Activated T-helper 2 cell treated with anti-CD3 and anti-CD28 coated beads, Interferon-gamma antibody, Interleukin-2, Interleukin-4, amounts not matched to agents 10 μg/mL and 5 μg/mL and 100 μg/mL, durations not matched to agents 14 hours and 24 hours and 36 hours (primary cell): Measurements from ENCODE around the gene ZMYND19. TPM values are rescaled to one million over a fixed set of nuclear protein-coding genes. Genes with fewer than 3 reads are reported as not detected.
"Not testable (repeated sequence)": the region's sequence is repeated elsewhere in the genome, so short reads cannot be mapped to it uniquely, and the experiment has no call there.

ENCODE experiments used
- DNase-seq: peaks from one replicate; pipeline ENCODE4 v3.0.0; 2021; ENCODE audit warnings: low spot score
- H3K27ac Mint-ChIP-seq: one replicate; pipeline ENCODE4 v1.8.0; 2021; ENCODE audit warnings: mixed read lengths
- H3K27me3 Mint-ChIP-seq: one replicate; pipeline ENCODE4 v1.8.0; 2021; ENCODE audit warnings: low read depth, mixed read lengths
- H3K36me3 Mint-ChIP-seq: one replicate; pipeline ENCODE4 v1.8.0; 2021; ENCODE audit warnings: low read depth, mixed read lengths
- H3K4me1 Mint-ChIP-seq: one replicate; pipeline ENCODE4 v1.8.0; 2021; ENCODE audit warnings: low read depth, mixed read lengths
- H3K4me3 Mint-ChIP-seq: one replicate; pipeline ENCODE4 v1.8.0; 2021; ENCODE audit warnings: low read depth, mild to moderate bottlenecking, moderate library complexity, mixed read lengths
- H3K9me3 Mint-ChIP-seq: one replicate; pipeline ENCODE4 v1.8.0; 2021; ENCODE audit warnings: mixed read lengths
- intact Hi-C: fragments of 100-400 bp; cut with micrococcal nuclease; formaldehyde crosslinking; loops from one replicate; pipeline ENCODE4 v1.15.1; 2023
- total RNA-seq: library from RNA; stranded (reverse); gene quantifications from 2 replicates; pipeline ENCODE4 v1.2.3, GENCODE V29; 2022

The ZMYND19 gene
- total RNA-seq, 1 donor from 2014 or later: 72.4 TPM

DNA sequence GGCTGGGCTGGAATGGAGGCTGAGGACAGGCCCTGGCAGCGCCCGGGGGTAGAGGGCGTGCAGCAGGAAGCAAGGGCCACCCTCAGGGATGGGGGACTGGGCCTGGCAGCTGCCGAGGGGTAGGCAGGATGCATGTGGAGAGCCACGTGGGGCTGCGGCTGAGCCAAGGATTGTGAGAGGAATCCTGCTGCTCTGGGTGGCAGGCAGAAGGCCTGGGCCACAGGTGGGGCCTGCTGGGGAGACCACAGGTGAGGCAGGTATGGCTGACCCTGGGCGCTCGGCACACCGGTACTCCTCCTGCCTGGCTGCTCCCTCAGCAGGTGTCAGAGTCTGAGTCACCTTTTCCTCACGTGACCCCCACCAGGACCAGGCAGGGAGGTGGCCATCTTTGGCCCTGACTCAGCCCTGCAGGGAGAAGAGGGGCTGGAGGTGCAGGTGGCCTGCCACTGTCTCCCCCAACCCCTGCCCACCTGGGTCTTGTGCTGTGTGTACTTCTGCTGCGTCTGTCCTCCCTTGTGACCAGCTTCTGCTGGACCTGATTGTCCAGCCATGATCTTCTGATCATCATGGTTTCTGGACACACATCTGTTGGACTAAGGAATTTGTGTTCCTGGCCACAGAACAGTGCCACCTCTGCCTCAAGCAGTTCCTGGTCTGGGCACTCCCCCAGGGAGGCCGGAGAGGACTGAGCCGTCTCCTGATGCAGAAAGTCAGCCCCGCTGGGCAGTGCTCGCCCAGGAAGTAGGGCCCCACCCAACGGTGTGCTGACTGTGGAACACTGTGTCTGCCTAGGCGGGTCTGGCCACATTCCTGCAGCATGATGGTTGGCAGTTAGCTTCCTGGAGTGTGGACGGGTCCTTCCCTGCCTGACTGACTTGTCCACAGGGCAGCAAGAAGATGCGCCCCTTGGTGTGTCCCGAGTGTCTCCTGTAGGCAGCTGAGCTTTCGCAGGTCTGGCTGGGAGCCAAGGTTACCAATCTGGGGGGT lies 21.6 kb upstream of the ZMYND19 start:
- H3K27me3 Mint-ChIP-seq: no peaks in the 10 kb centered on the region
- H3K36me3 Mint-ChIP-seq: peaks cover 20% of the 10 kb centered on the region
- intact Hi-C loops: no loop called here
- no peak for DNase-seq
- H3K9me3 Mint-ChIP-seq: no peaks in the 10 kb centered on the region
- H3K4me3 Mint-ChIP-seq: no peak overlapping the region
- peak overlapping the region; percentile 28 for H3K27ac Mint-ChIP-seq
- H3K4me1 Mint-ChIP-seq: peaks cover 9% of the 10 kb centered on the region

DNA sequence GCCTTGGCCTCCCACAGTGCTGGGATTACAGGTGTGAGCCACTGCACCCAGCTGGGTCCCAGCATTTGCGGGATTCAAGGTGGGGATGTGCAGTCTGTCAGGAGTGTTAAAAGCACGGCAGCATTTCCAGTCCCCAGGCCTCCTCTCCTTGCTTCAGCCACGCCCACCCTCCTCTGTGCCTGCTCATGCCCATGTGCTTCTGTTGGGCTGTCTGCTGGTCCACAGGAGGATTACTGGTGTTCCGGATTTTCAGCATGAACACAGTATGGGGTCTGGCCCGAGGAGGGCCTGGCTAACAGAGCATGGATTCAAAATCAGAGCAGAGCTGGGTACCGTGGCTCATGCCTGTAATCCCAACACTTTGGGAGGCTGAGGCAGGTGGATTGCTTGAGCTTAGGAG lies 20.6 kb upstream of the ZMYND19 start:
- Mint-ChIP-seq H3K4me3 (no peak overlapping the region), H3K4me1 (peaks cover 12% of the 10 kb centered on the region), H3K36me3 (peaks cover 19% of the 10 kb centered on the region), H3K27me3 (no peaks in the 10 kb centered on the region), H3K27ac (peak overlapping the region; percentile 28), H3K9me3 (no peaks in the 10 kb centered on the region)
- no peak for DNase-seq
- intact Hi-C loops: no loop called here

DNA sequence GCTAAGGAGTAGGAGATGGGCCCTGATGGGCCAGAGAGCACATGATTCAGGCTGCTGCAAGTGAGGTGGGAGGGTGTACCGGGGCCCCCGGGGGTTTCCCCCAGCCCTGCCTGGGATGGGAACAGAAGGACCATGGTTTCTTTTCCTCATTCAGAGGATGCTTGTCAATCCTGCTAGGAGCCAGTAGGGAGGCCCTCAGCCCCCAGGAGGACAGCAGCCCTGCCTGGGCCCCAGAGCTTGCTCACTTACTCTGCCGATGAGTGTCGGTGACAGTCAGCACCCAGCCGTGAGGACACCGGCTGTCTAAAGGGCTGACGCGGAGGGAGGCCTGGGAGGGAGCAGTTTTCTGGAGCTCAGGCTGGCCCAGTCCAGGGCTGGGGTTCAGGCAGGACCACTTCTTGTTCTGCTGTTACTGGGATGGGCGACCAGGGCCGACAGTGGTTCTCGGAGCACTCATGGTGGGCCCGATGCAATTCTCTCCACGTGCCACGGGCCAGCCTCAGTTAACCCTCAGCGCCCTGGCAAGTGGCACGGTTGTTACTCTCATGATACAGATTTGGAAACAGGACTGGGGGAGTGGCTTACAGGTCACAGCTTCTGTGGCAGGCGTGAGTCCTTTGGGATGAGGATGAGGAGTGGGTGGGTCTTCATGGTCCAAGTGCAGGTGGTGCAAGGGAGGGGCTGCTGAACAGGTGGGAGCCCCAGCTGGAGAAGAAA lies 17.0 kb upstream of the ZMYND19 start:
- H3K4me1 Mint-ChIP-seq: peaks cover 19% of the 10 kb centered on the region
- intact Hi-C loops: loop anchor here (10.0 kb wide), 1 partner anchor 142 kb away; no protein-coding TSS in a partner anchor
- H3K4me3 Mint-ChIP-seq: peak overlapping the region; percentile 82
- H3K27me3 Mint-ChIP-seq: no peaks in the 10 kb centered on the region
- no peak for DNase-seq
- no peak overlapping the region for H3K27ac Mint-ChIP-seq
- peaks cover 2% of the 10 kb centered on the region for H3K36me3 Mint-ChIP-seq
- H3K9me3 Mint-ChIP-seq: no peaks in the 10 kb centered on the region

DNA sequence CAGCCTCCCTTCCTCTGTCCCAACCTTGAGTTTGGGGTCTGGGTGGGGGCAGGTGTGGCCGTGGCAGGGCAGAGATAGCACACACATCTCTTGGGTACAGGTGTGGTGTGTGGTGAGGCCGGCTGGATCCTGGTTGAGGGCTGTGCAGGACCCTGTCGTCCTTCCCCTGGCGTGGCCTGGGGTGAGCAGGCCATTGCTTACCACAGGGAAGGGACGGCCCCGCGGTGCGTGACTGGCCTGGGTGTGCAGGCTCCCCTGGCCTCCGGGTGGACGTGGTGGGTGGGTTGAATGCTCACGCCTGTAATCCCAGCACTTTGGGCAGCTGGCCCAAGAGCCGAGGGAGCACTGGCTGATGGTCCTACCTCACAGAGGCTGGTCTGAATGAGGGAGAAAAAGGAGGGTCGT lies 16.4 kb upstream of the ZMYND19 start:
- intact Hi-C loops: loop anchor here (10.0 kb wide), 1 partner anchor 142 kb away; no protein-coding TSS in a partner anchor
- H3K27ac Mint-ChIP-seq: no peak overlapping the region
- H3K36me3 Mint-ChIP-seq: peaks cover 2% of the 10 kb centered on the region
- H3K27me3 Mint-ChIP-seq: no peaks in the 10 kb centered on the region
- peaks cover 18% of the 10 kb centered on the region for H3K4me1 Mint-ChIP-seq
- no peak for DNase-seq
- peak overlapping the region; percentile 82 for H3K4me3 Mint-ChIP-seq
- H3K9me3 Mint-ChIP-seq: no peaks in the 10 kb centered on the region

DNA sequence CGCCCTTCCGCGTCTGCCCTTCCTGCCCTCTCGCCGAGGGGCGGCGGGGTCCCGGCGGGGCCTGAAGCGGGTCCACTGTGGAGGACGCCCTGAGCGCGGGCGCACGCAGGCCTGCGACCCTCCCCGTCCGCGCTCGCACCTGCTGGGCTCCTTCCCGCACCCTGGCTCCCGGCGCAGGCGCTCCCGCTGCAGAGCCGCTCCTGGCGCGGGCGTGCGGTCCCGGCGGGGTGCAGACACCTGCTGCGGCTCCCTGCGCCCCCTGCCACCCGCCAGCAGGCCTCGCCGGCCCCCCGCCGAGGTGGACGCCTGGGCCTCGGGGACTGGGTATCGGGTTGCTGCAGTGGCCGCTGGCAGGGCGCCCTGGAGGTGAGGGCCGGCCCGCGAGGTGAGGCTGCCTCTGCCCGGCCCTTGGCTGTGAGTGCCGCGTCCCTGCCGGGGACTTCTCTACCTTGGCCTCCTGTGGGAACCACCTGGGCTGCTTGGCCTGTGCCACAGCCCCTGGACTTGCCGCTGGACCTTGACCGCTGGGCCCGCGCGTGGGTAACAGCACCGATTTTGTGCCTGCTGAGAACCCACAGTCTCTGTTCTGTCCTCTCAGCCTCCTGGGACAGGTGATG lies 15.8 kb upstream of the ZMYND19 start:
- H3K4me3 Mint-ChIP-seq: peak overlapping the region; percentile 82
- peak; percentile 30 for DNase-seq
- peaks cover 2% of the 10 kb centered on the region for H3K36me3 Mint-ChIP-seq
- H3K27ac Mint-ChIP-seq: peak overlapping the region; percentile 62
- intact Hi-C loops: loop anchor here (10.0 kb wide), 1 partner anchor 141 kb away; no protein-coding TSS in a partner anchor
- H3K27me3 Mint-ChIP-seq: no peaks in the 10 kb centered on the region
- peaks cover 18% of the 10 kb centered on the region for H3K4me1 Mint-ChIP-seq
- no peaks in the 10 kb centered on the region for H3K9me3 Mint-ChIP-seq

DNA sequence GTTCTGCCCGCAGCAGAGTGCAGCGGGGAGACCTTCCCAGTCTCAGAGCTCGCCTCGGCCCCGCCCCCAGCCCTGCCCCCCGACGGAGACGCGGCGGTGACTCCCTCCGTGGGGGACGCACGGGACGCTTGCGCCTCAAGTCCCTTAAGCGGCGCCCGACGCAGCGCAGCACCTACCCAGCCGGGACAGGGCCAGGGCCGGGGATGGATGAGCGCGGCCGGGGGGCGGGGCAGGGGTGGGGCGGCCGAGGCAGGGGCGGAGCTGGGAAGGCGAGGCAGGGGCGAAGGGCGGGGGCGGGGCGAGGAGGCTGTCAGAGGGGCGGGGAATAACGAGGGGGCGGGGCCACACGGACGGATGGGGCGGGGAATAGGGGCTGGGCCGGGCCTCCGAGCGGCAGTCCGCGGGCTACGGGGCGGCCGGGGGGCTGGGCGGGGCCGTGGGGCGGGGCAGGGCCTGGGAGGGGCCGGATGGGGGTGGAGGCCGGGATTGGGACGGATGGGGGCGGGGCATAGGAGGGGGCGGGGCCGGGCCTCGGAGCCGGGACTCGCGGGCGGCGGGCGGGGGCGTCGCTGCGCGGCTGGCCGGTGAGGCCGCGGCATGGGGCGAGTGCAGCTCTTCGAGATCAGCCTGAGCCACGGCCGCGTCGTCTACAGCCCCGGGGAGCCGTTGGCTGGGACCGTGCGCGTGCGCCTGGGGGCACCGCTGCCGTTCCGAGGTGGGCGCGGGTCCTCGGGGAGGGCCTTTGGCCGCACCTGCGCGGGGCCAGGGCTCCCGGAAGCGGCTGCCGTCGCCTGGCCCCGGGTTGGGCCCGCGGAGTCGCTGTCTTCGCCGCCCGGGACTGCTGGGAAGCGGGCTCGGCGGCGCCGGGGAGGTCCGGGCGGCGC lies 15.1 kb upstream of the ZMYND19 start, which contains the start of gene ARRDC1:
ARRDC1 (plus strand) TSS at position 566 of the 884 bp plus-strand sequence; CDS start at position 598, 32 bp downstream.
- Mint-ChIP-seq H3K27me3 (no peaks in the 10 kb centered on the region), H3K9me3 (no peaks in the 10 kb centered on the region), H3K4me3 (peak within 1 kb of the TSS; percentile 82), H3K36me3 (peaks cover 2% of the 10 kb centered on the region), H3K4me1 (peaks cover 18% of the 10 kb centered on the region), H3K27ac (peak within 1 kb of the TSS; percentile 62)
- peak; percentile 86 for DNase-seq
- intact Hi-C loops: loop anchor here (1.0 to 10.0 kb wide), 4 partner anchors 13 to 141 kb away; partner anchors contain the start of genes MRPL41 and ZMYND19

DNA sequence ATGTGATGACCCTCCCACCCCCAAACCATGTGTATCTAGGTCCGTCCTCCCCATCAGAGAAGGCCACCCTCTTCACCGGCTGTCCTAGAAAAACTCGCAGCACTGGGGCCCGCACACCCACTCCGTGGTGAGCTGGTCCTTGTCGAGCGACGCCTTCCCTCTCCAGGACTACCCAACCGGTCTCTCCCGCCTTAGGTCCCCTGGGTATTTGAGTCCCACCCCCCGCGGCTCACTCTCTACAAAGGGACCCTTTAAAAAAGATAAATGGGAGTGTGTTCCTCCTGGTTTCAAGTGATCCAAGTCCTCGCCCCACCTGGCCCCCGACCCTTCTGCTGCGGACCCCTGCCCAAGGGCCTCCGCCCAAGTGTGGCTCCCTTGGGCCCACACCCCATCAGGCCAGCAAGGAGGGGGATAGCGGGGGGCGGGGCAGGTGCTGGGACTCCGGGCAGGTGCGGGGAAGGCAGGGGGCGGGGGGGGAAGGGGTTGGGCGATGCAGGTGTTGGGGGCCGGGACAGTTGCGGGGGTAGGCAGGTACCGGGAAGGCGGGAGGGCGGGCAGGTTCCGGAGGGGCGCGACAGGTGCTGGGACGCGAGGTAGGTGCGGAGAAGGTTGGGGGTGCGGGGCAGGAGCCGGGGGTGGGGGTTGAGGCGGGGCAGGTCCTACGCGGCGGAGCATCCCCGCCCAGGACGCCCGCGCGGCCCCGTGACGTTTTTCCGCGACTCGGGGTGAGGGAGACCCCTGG lies 14.2 kb upstream of the ZMYND19 start:
- H3K4me1 Mint-ChIP-seq: peaks cover 18% of the 10 kb centered on the region
- H3K27ac Mint-ChIP-seq: no peak overlapping the region
- peak overlapping the region; percentile 43 for H3K4me3 Mint-ChIP-seq
- no peaks in the 10 kb centered on the region for H3K27me3 Mint-ChIP-seq
- H3K9me3 Mint-ChIP-seq: no peaks in the 10 kb centered on the region
- intact Hi-C loops: loop anchor here (1.0 to 10.0 kb wide), 4 partner anchors 14 to 140 kb away; partner anchors contain the start of genes MRPL41 and ZMYND19
- H3K36me3 Mint-ChIP-seq: peaks cover 2% of the 10 kb centered on the region
- no peak for DNase-seq

DNA sequence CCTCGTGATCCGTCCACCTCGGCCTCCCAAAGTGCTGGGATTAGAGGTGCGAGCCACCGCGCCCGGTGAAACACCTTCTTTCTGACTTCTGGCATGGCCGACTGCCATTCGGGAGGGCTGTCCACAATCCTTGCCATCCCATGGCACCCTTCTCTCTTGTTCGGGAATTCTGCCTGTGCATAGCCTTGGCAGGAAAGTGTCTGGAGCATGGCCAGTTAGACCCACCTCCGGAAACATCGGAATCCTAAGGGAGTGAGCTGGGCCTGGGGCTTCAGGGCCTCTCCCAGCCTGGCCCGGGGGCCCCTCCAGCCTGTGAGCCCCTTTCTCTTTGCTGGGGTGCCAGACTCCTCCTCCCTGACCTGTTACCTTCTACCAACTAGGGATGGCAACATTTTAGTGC lies 13.6 kb upstream of the ZMYND19 start:
- no peak for DNase-seq
- Mint-ChIP-seq H3K27ac (no peak overlapping the region), H3K4me1 (peaks cover 18% of the 10 kb centered on the region), H3K4me3 (peak overlapping the region; percentile 43), H3K36me3 (peaks cover 2% of the 10 kb centered on the region), H3K27me3 (no peaks in the 10 kb centered on the region), H3K9me3 (no peaks in the 10 kb centered on the region)
- intact Hi-C loops: loop anchor here (10.0 kb wide), 1 partner anchor 139 kb away; no protein-coding TSS in a partner anchor

DNA sequence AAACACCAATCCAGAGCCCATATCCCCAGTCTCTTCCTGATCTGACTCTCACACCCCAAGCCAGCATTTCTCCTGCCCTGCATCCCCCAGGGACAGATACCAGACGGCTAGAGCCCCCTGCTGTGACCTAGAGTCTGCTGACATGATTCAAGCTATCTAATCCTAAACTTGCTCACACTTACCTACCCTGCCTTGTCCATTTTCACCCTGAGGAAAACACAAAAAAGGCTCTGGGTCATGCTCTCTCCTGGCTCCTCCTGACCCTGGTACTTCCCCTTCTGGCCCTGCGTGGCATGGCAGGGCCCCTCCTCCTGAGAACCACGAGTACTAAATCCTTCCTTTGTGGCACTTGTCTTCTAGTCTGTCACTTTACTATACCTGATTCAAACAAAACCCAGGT lies 12.3 kb upstream of the ZMYND19 start:
- no peak for DNase-seq
- Mint-ChIP-seq H3K4me3 (peak overlapping the region; percentile 16), H3K9me3 (no peaks in the 10 kb centered on the region), H3K27me3 (no peaks in the 10 kb centered on the region), H3K36me3 (peaks cover 2% of the 10 kb centered on the region), H3K27ac (no peak overlapping the region), H3K4me1 (peaks cover 17% of the 10 kb centered on the region)
- intact Hi-C loops: loop anchor here (10.0 kb wide), 1 partner anchor 138 kb away; no protein-coding TSS in a partner anchor

DNA sequence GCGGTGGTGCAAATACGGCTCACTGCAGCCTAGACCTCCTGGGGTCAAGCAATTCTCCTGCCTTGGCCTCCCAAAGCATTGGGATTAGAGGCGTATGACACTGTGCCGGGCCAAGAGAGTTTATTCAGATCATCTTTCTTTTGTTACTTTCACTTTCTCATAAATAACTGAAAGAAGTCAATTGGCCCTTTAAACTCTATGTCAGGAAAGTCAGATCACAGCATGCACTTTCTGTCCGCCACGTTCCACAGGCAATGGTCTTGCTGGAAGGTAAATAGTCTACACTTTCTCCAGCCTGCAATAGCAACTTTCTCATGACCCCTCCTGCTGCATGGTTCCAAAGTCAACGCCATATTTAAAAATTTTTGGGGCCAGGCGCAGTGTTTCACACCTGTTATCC lies 8.6 kb upstream of the ZMYND19 start:
- no peak overlapping the region for H3K4me3 Mint-ChIP-seq
- intact Hi-C loops: no loop called here
- DNase-seq: no peak
- H3K27me3 Mint-ChIP-seq: no peaks in the 10 kb centered on the region
- H3K27ac Mint-ChIP-seq: no peak overlapping the region
- H3K4me1 Mint-ChIP-seq: peaks cover 7% of the 10 kb centered on the region
- no peaks in the 10 kb centered on the region for H3K9me3 Mint-ChIP-seq
- no peaks in the 10 kb centered on the region for H3K36me3 Mint-ChIP-seq

DNA sequence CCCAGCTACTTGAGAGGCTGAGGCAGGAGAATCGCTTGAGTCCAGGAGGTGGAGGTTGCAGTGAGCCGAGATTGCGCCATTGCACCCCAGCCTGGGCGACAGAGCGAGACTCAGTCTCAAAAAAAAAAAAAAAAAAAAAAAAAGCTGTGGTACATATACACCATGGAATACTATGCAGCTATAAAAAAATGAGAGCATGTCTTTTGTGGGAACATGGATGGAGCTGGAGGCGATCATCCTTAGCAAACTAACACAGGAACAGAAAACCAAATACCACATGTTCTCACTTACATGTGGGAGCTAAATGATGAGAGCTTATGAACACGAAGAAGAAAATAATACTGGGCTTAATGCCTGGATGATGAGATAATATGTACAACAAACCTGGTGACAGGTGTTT lies 6.3 kb upstream of the ZMYND19 start:
- H3K27me3 Mint-ChIP-seq, H3K4me3 Mint-ChIP-seq, H3K36me3 Mint-ChIP-seq, H3K27ac Mint-ChIP-seq, H3K9me3 Mint-ChIP-seq, H3K4me1 Mint-ChIP-seq, intact Hi-C loops, DNase-seq: not testable (repeated sequence)
